ENCODE results near the gene TTC31.

TTC31 gene

DNA sequence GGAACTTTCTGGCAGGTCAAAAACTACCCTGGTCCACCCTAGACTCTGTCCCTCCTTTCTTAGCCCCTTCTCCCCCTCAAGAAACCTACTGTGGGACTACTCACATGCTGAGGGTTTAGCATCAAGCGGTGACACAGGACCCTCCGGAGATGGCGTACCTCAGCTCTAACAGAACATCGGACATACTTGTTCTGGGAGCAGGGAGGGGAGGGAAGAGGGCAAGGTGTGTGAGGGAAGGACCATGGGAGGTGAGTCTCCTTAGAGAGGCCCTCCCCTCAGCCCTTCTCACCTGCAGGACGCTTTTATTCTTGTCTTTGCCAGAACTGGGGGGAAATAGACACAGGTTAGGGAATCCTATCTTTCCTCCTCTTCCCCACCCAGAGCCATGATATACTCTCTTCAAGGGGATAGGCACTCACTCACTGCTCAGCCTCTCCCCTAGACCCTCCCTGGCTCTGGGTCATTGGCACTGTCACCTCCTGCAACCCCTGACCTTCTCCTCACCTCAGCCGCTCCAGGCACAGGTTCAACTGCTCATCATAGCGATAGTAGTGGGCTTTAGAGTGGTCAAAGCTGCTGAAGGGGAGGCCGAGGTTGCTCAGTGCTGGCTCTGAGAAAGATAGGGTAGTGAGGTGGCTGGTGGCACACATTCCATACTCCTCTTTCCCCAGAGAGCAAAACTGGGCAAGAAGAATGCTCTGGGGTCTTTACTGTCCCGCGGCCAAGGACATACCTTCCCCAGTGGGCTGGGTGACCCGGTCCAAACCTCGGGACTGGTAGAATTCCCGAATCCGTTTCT is 22.8 kb downstream of the TTC31 start:
- DNase-seq = no peak

GRCh38 chr2:74507145-74507925 is 24.5 kb downstream of the TTC31 start, which contains the start of gene PCGF1:
Gene PCGF1 (minus strand): TSS chr2:74507695. CDS start chr2:74507668, 27 bp downstream.
- DNase-seq = peak; percentile 99

- DNase-seq = no peak
Measured at GRCh38 chr2:74507926-74508520, 25.1 kb downstream of the TTC31 start.

DNA sequence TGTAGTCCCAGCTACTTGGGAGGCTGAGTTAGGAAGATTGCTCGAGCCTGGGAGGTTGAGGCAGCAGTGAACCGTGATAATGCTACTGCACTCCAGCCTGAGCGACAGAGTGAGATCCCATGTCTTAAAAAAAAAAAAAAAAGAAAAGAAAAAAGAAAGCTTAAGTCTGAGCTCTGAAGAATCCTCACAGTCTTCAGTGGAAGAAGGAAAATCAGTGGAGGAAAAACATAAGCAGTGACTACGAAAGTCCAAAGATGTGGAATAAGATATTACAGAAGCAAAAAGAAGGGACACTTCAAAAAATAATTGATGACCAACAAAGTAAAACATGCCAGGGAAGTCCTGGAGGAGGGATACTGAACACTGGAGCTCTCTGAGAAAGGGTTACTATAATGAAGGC is 27.4 kb downstream of the TTC31 start:
- DNase-seq = no peak

DNA sequence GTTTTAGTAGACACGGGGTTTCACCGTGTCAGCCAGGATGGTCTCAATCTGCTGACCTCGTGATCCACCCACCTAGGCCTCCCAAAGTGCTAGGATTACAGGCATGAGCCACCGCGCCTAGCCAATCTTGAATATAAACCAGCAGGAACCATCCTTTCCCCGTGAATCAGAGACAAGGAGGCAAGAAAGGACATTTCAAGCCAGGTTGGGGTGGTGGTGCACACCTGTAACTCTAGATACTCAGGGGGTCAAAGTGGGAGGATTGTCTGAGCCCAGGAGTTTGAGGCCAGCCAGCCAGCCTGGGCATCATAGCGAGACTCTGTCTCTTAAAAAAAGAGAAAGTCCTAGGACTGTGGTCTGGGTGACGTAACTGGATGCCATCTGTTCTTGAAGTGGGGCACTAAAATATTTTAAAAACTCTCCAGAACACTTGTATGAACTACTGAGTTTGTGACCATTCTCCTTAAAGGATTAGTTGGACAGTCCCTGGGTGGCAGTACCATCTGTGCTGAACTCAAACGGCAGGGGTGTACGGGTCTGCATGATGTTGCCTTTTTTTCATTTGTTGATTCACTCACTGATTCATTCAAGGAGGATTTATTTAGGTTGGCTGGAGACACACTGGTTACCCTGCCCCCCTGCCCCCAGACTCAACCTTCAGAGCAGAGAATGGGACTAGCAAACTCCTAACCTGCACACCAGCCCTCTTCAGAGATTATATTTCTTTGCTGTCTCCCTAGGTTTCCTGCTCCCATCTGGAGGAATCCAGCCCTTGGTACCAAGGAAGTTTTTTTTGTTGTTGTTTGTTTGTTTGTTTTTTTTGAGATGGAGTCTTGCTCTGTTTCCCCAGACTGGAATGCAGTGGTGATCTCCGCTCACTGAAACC is 28.5 kb downstream of the TTC31 start:
- DNase-seq = no peak

DNA sequence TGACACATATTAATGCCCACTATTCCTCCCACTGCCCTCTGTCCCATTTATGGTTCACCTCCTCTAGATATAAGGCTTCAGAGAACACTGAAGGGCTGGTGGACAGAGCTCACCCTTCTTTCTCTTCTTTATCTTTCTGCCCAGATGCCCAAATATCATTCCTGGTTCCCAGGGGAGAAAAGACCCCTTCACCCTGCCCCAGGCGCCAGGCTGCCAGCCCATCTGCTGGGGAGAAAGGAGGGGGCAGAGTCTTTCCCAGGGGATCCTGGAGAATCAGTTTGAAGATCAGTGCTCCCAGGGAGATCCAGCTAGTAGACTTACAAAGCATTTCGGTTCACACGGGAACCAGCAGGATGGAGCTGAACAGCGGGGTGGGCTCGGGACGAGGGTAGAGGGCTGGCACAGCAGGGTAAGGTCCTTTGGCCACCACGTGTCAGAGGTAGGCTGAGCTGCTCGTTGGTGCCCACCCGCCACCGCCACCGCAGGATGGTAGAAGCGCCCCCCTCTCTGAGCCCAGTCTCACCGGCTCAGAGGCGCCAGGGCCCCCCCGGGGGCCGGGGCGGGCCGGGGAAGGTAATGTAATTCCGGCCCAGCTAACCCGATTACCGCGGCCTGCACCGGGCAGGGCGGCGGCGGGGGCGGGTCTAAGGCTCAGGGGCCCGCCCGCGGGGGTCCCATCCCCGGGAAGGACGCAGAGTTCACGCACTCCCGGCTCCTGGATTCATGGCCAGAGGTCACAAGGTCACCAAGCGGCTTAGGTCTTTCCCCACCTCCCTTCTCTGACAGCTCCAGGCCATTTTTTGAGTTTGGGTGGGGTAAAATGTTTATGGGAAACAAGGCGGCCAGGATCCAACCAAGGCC is 30.1 kb downstream of the TTC31 start:
- no peak for DNase-seq

DNA sequence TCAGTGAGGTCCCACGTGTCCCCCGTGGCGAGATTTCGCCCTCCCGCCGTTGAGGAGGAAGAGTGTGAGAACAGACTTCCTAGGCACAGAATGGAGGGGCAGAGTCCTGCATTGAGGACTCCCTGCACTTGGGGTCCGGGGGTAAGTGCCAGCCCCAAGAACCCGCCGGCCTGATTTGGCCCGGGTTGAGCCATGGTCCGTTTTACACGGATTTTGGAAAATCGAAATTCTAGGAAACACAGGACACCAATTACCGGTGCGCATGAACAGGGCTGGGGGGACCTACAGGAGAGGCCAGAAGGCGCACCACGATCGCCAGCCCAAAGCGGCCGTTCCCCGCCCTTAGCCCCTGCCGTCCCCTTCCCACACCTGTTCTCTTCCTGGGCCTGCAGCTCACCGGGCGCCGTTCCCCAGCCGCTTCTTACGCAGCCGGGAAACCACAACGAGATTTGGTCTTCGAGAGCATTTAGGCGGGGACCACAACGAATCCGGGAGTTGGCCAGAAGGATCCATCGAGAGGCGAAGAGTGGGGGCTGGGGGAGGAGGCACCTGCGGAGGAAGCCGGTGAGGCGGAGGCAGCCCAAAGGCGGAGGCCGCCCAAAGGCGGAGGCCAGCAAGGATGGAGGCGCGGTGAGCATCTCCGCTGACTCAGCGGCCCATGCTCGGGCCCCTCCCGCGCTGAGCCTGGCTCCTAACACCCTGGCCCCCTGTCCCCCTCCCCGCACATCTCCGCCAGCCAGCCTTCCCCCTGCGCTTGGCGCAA is 30.9 kb downstream of the TTC31 start:
- no peak for DNase-seq

DNA sequence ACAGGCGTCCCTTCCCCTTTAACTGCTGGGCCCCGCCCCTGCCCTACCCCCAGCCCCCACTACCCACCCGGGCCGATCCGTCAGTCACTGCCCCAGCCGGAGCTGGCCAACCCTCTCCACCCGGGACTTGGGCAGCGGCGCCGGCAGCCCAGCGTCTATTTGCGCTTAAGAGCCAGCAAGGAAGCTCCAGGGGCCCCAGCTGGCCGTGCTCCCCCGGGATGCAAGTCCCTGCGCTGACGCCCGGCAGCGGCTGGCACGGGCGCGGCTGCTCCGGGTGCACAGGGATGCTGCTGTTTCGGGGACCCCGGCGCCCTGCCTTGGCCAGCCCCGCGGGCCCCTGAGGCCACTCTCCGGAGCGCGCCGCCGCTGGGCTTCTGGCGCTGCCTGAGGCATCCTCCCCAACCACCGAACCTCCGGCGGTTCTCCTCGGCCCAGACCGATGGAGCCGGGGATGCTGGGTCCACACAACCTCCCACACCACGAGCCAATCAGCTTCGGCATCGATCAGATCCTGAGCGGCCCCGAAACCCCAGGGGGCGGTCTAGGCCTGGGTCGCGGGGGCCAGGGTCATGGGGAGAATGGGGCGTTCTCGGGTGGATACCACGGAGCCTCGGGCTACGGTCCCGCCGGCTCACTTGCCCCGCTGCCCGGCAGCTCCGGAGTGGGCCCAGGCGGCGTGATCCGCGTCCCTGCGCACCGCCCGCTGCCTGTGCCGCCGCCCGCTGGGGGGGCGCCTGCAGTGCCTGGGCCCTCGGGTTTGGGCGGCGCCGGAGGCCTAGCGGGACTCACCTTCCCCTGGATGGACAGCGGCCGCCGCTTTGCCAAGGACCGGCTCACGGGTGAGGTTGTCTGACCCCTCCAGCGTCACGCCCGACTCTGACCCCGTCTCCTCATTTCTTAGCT is 31.7 kb downstream of the TTC31 start, which contains the start of gene TLX2:
Gene TLX2 (plus strand): TSS at position 83 of the 903 bp plus-strand sequence. CDS start 357 bp downstream, at position 440.
- DNase-seq = no peak

- DNase-seq = no peak
Measured at GRCh38 chr2:74515271-74515980, 32.5 kb downstream of the TTC31 start.

GRCh38 chr2:74515981-74516633 is 33.2 kb downstream of the TTC31 start:
- DNase-seq = peak; percentile 65

GRCh38 chr2:74516650-74517049 is 33.8 kb downstream of the TTC31 start:
- DNase-seq = no peak

- no peak for DNase-seq
Measured at GRCh38 chr2:74522516-74522915, 39.6 kb downstream of the TTC31 start.

- DNase-seq = no peak
Measured at GRCh38 chr2:74524005-74524404, 41.1 kb downstream of the TTC31 start.

GRCh38 chr2:74524955-74525716 is 42.3 kb downstream of the TTC31 start:
- DNase-seq = no peak

DNA sequence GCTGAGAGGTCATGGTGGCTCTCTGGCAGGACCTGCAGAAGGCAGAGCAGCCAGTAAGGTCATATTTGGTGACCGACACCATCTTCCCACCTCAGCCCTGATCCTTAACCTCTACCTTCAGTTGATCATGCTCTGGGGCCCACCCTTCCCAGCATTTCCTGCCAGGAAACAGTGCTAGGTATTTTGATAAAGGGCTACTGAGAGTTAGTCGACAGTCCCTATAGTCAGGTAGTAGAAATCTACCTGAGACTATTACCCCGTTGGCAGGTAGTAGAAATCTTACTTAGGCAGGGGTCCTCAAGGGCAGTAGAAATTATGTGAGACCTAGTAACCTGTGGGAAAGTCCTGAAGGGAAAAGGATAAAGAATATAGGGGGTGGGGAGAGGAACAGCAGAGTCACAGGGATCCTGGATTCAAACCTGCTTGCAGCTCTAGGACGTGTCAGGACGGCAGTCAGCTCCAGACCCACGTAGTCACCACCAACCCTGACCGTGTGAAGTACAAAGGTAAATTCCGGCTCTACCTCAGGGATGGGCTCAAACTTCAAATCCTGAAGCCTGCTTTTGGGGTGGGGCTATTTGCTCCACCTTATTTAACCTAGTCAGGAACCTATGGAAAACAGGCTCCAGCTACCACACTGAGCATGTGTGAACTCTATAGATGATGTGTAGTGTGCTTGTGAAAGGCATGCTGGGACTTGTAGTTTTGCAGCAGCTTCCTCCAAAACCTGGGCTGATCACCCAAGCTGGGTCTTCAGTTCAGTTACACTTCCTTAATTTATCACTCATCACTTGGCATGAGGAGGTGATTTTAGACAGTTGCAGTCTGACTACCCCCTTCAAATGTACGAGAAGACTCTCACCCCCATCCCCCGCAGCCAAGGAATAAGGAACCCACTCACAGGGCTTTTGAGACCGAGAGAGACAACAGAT is 43.1 kb downstream of the TTC31 start, which contains the start of gene DQX1:
Gene DQX1 (minus strand): TSS at position 515 of the 932 bp plus-strand sequence. CDS start 502 bp downstream, at position 13.
- peak; percentile 70 for DNase-seq

- DNase-seq = no peak
Measured at GRCh38 chr2:74526649-74527230, 43.9 kb downstream of the TTC31 start.

All from suppressor macrophage treated with lipopolysaccharide for 4 hours (primary cell).